ENCODE data around the gene IFTAP. TPM values are rescaled to one million over a fixed set of nuclear protein-coding genes. Genes with fewer than 3 reads are reported as not detected.

IFTAP gene
- total and polyA plus RNA-seq, 10 of the 15 experiments (the other 5 are each of a cell fraction or from before 2014, with no cell fraction given): 0.32 to 1.0 (median 0.63) TPM; not detected in 2

DNA sequence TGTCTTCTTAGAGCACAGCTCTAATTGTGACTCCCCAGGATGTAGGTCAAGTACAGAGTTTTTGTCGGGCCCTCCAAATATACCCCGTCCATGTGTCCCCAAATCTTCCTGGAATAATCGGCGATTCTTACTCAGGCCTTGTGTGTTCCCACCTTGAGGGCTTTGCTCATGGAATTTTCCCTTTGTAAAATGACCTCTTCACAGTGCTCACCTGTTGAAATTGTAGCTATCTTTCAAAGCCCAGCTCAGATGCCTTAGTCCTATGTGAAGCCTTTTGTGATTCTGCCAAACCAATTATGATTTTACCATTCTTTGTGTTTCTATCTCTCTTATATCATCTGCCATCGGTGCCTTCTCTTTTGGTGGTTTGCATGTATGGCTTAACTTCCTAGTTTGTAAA is 33.8 kb downstream of the IFTAP start (continued):
- TF ChIP-seq, protein P1, sequence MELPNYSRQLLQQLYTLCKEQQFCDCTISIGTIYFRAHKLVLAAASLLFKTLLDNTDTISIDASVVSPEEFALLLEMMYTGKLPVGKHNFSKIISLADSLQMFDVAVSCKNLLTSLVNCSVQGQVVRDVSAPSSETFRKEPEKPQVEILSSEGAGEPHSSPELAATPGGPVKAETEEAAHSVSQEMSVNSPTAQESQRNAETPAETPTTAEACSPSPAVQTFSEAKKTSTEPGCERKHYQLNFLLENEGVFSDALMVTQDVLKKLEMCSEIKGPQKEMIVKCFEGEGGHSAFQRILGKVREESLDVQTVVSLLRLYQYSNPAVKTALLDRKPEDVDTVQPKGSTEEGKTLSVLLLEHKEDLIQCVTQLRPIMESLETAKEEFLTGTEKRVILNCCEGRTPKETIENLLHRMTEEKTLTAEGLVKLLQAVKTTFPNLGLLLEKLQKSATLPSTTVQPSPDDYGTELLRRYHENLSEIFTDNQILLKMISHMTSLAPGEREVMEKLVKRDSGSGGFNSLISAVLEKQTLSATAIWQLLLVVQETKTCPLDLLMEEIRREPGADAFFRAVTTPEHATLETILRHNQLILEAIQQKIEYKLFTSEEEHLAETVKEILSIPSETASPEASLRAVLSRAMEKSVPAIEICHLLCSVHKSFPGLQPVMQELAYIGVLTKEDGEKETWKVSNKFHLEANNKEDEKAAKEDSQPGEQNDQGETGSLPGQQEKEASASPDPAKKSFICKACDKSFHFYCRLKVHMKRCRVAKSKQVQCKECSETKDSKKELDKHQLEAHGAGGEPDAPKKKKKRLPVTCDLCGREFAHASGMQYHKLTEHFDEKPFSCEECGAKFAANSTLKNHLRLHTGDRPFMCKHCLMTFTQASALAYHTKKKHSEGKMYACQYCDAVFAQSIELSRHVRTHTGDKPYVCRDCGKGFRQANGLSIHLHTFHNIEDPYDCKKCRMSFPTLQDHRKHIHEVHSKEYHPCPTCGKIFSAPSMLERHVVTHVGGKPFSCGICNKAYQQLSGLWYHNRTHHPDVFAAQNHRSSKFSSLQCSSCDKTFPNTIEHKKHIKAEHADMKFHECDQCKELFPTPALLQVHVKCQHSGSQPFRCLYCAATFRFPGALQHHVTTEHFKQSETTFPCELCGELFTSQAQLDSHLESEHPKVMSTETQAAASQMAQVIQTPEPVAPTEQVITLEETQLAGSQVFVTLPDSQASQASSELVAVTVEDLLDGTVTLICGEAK (IDR thresholded peaks at IDR 0.05; ENCODE audit: borderline replicate concordance): no peak
- TF ChIP-seq IRF4 (IDR thresholded peaks at IDR 0.05; ENCODE audit: low read depth, low read length) (no peak), CHD1 (IDR thresholded peaks at IDR 0.05; ENCODE audit: low read depth, low read length) (no peak), CBFB (IDR thresholded peaks at IDR 0.05; ENCODE audit: low read depth) (no peak), RAD51 (IDR thresholded peaks at IDR 0.05) (no peak)
- TF ChIP-seq, protein P2, sequence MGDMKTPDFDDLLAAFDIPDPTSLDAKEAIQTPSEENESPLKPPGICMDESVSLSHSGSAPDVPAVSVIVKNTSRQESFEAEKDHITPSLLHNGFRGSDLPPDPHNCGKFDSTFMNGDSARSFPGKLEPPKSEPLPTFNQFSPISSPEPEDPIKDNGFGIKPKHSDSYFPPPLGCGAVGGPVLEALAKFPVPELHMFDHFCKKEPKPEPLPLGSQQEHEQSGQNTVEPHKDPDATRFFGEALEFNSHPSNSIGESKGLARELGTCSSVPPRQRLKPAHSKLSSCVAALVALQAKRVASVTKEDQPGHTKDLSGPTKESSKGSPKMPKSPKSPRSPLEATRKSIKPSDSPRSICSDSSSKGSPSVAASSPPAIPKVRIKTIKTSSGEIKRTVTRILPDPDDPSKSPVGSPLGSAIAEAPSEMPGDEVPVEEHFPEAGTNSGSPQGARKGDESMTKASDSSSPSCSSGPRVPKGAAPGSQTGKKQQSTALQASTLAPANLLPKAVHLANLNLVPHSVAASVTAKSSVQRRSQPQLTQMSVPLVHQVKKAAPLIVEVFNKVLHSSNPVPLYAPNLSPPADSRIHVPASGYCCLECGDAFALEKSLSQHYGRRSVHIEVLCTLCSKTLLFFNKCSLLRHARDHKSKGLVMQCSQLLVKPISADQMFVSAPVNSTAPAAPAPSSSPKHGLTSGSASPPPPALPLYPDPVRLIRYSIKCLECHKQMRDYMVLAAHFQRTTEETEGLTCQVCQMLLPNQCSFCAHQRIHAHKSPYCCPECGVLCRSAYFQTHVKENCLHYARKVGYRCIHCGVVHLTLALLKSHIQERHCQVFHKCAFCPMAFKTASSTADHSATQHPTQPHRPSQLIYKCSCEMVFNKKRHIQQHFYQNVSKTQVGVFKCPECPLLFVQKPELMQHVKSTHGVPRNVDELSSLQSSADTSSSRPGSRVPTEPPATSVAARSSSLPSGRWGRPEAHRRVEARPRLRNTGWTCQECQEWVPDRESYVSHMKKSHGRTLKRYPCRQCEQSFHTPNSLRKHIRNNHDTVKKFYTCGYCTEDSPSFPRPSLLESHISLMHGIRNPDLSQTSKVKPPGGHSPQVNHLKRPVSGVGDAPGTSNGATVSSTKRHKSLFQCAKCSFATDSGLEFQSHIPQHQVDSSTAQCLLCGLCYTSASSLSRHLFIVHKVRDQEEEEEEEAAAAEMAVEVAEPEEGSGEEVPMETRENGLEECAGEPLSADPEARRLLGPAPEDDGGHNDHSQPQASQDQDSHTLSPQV (IDR thresholded peaks at IDR 0.05): no peak
- TF ChIP-seq, protein P3, sequence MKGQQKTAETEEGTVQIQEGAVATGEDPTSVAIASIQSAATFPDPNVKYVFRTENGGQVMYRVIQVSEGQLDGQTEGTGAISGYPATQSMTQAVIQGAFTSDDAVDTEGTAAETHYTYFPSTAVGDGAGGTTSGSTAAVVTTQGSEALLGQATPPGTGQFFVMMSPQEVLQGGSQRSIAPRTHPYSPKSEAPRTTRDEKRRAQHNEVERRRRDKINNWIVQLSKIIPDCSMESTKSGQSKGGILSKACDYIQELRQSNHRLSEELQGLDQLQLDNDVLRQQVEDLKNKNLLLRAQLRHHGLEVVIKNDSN (IDR thresholded peaks at IDR 0.05; ENCODE audit: borderline replicate concordance, extremely low read length, insufficient read depth, low read depth, low read length): no peak
- TF ChIP-seq, protein P4, sequence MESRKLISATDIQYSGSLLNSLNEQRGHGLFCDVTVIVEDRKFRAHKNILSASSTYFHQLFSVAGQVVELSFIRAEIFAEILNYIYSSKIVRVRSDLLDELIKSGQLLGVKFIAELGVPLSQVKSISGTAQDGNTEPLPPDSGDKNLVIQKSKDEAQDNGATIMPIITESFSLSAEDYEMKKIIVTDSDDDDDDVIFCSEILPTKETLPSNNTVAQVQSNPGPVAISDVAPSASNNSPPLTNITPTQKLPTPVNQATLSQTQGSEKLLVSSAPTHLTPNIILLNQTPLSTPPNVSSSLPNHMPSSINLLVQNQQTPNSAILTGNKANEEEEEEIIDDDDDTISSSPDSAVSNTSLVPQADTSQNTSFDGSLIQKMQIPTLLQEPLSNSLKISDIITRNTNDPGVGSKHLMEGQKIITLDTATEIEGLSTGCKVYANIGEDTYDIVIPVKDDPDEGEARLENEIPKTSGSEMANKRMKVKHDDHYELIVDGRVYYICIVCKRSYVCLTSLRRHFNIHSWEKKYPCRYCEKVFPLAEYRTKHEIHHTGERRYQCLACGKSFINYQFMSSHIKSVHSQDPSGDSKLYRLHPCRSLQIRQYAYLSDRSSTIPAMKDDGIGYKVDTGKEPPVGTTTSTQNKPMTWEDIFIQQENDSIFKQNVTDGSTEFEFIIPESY (IDR thresholded peaks at IDR 0.05): no peak
